Neural cell (in vitro differentiated cells): ENCODE results near the gene MAST4. TPM values are rescaled to one million over a fixed set of nuclear protein-coding genes. Genes with fewer than 3 reads are reported as not detected.

Source experiments
- H2AFZ ChIP-seq: fragments of 200-600, 300-800 bp; sonication (generic), shearing (Covaris generic); 2 replicates; pipeline ENCODE4 v1.6.0; 2014; ENCODE audit warnings: low read depth, mild to moderate bottlenecking, antibody characterized with exemption, low read length, moderate library complexity
- H3F3A ChIP-seq: fragments of 200-600 bp; shearing (Covaris generic); 2 replicates; pipeline ENCODE4 v1.6.1; 2016; ENCODE audit warnings: mild to moderate bottlenecking, moderate library complexity, mixed read lengths, antibody characterized with exemption, low read length; ENCODE audit not compliant: insufficient read depth, poor library complexity, severe bottlenecking
- H3K27ac ChIP-seq: fragments of 200-600, 300-800 bp; sonication (generic), shearing (Covaris generic); 2 replicates; pipeline ENCODE4 v1.5.1; 2014; ENCODE audit warnings: mild to moderate bottlenecking, low read length, moderate library complexity
- H3K27me3 ChIP-seq: fragments of 300-800, 200-600 bp; sonication (generic), shearing (Covaris generic); 2 replicates; pipeline ENCODE4 v1.6.0; 2014; ENCODE audit warnings: mild to moderate bottlenecking, low read depth, low read length, moderate library complexity; ENCODE audit not compliant: insufficient read depth
- H3K36me3 ChIP-seq: fragments of 300-800, 200-600 bp; sonication (generic), shearing (Covaris generic); 2 replicates; pipeline ENCODE4 v1.5.1; 2014; ENCODE audit warnings: mild to moderate bottlenecking, antibody characterized with exemption, low read length, moderate library complexity; ENCODE audit not compliant: insufficient read depth
- H3K4me2 ChIP-seq: fragments of 300-800, 200-600 bp; sonication (generic), shearing (Covaris generic); 2 replicates; pipeline ENCODE4 v1.6.0; 2014; ENCODE audit warnings: mild to moderate bottlenecking, low read length
- H3K4me3 ChIP-seq: fragments of 300-800, 200-600 bp; sonication (generic), shearing (Covaris generic); 2 replicates; pipeline ENCODE4 v1.5.1; 2014; ENCODE audit warnings: mild to moderate bottlenecking, low read length, moderate library complexity
- H3K79me2 ChIP-seq: fragments of 200-600 bp; shearing (Covaris generic); replicated peaks from 2 replicates; pipeline ENCODE4 v1.6.0; 2014; ENCODE audit warnings: mild to moderate bottlenecking, low read length, moderate library complexity; ENCODE audit not compliant: insufficient read depth
- H3K9ac ChIP-seq: fragments of 300-800, 200-600 bp; sonication (generic), shearing (Covaris generic); 2 replicates; pipeline ENCODE4 v1.6.1; 2016; ENCODE audit warnings: mild to moderate bottlenecking, low read length, mixed read lengths
- H3K9me2 ChIP-seq: fragments of 200-600 bp; shearing (Covaris generic); 2 replicates; pipeline ENCODE4 v1.6.1; 2016; ENCODE audit warnings: mild to moderate bottlenecking, low read length, mixed read lengths; ENCODE audit not compliant: insufficient read depth
- H3K9me3 ChIP-seq: fragments of 200-600, 300-800 bp; sonication (generic), shearing (Covaris generic); 2 replicates; pipeline ENCODE4 v1.6.1; 2016; ENCODE audit warnings: mild to moderate bottlenecking, mixed run types, low read length, moderate library complexity, mixed read lengths
- H4K20me1 ChIP-seq: fragments of 200-600 bp; shearing (Covaris generic); 2 replicates; pipeline ENCODE4 v1.6.1; 2016; ENCODE audit warnings: mild to moderate bottlenecking, mixed run types; ENCODE audit not compliant: insufficient read depth
- EP300 ChIP-seq: fragments of 450-650 bp; conservative IDR thresholded peaks from 2 replicates; pipeline ENCODE4 v1.6.1; 2014; ENCODE audit warnings: antibody characterized with exemption, mild to moderate bottlenecking, moderate library complexity; ENCODE audit not compliant: poor library complexity, severe bottlenecking
- EZH2 ChIP-seq: fragments of 200-600, 300-800 bp; shearing (Covaris generic), sonication (generic); IDR thresholded peaks from 2 replicates; pipeline ENCODE4 v1.6.1; 2014; ENCODE audit warnings: antibody characterized with exemption, low read length, borderline replicate concordance, mild to moderate bottlenecking; ENCODE audit not compliant: insufficient read depth, poor library complexity, severe bottlenecking
- MXI1 ChIP-seq: fragments of 450-650 bp; conservative IDR thresholded peaks from 2 replicates; pipeline ENCODE4 v1.6.1; 2014; ENCODE audit warnings: antibody characterized with exemption, mild to moderate bottlenecking; ENCODE audit not compliant: poor library complexity, severe bottlenecking
- POLR2AphosphoS5 ChIP-seq: IDR thresholded peaks from 2 replicates; pipeline ENCODE4 v1.6.1; 2012
- RAD21 ChIP-seq: fragments of 450-650 bp; conservative IDR thresholded peaks from 2 replicates; pipeline ENCODE4 v1.6.1; 2014; ENCODE audit warnings: antibody characterized with exemption, mild to moderate bottlenecking, moderate library complexity
- SMC3 ChIP-seq: fragments of 450-650 bp; conservative IDR thresholded peaks from 2 replicates; pipeline ENCODE4 v1.6.1; 2014; ENCODE audit warnings: antibody characterized with exemption, mild to moderate bottlenecking, moderate library complexity; ENCODE audit not compliant: poor library complexity
- TAF1 ChIP-seq: IDR thresholded peaks from 2 replicates; pipeline ENCODE4 v1.6.1; 2012; ENCODE audit warnings: low read depth
- polyA plus RNA-seq: library from polyadenylated mRNA; depleted of rRNA; stranded (reverse); fragments of >200 nt; gene quantifications from 2 replicates; pipeline ENCODE4 v1.2.3, GENCODE V29; 2014
- TF ChIP-seq, protein P1 (sequence below): IDR thresholded peaks from 2 replicates; pipeline ENCODE4 v1.6.1; 2012; ENCODE audit warnings: borderline replicate concordance
- TF ChIP-seq, protein P2 (sequence below): fragments of 450-650 bp; IDR thresholded peaks from 2 replicates; pipeline ENCODE4 v1.5.1; 2014; ENCODE audit warnings: antibody characterized with exemption, mild to moderate bottlenecking, moderate library complexity; ENCODE audit not compliant: poor library complexity, severe bottlenecking

The MAST4 gene
- polyA plus RNA-seq, 1 donor from 2014 or later, result 2.3 TPM

DNA sequence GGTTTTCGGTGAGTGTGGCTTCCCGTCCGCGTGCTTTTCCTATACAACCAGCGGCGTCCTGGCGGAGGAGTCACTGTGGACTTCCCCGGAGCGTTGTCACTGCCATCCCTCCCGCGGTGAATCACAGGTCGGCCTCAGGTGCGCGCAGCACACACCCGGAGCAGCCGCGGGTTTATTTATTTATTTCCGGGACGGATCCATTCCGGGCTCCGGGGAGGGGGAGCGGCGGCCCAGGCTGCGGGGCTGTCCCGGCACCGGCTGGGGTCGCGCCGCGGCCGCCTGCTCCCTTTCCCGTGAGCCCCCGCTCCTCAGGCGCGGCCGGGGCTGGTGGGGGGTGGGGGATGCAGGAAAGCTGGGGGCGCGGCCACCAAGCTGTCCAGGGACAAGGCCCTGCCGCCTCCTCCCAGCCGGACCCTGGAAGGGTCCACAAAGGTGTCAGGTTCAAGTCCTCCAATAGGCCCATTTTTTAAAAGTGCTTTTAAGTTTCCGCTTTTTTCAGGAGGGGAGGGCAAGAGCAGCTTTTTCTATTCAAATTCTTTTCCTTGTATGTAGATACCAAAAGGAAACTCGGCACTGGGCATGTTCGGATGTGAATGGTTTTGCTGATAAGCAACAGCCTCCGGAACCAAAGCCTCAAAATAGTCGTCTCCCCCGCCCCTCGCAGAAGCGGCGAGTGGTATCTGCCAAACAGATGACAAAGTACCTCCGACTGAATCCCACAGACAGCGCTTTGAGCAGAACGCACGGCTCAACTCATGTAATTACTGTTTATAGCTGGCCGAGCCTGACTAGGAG, 407.9 kb downstream of the MAST4 start:
- TF ChIP-seq POLR2AphosphoS5, result peak; percentile 27
- TF ChIP-seq RAD21, result peak; percentile 34
- TF ChIP-seq SMC3, result no peak
- TF ChIP-seq EP300, result no peak
- TF ChIP-seq TAF1, result no peak
- TF ChIP-seq EZH2, result no peak
- TF ChIP-seq, protein P1, sequence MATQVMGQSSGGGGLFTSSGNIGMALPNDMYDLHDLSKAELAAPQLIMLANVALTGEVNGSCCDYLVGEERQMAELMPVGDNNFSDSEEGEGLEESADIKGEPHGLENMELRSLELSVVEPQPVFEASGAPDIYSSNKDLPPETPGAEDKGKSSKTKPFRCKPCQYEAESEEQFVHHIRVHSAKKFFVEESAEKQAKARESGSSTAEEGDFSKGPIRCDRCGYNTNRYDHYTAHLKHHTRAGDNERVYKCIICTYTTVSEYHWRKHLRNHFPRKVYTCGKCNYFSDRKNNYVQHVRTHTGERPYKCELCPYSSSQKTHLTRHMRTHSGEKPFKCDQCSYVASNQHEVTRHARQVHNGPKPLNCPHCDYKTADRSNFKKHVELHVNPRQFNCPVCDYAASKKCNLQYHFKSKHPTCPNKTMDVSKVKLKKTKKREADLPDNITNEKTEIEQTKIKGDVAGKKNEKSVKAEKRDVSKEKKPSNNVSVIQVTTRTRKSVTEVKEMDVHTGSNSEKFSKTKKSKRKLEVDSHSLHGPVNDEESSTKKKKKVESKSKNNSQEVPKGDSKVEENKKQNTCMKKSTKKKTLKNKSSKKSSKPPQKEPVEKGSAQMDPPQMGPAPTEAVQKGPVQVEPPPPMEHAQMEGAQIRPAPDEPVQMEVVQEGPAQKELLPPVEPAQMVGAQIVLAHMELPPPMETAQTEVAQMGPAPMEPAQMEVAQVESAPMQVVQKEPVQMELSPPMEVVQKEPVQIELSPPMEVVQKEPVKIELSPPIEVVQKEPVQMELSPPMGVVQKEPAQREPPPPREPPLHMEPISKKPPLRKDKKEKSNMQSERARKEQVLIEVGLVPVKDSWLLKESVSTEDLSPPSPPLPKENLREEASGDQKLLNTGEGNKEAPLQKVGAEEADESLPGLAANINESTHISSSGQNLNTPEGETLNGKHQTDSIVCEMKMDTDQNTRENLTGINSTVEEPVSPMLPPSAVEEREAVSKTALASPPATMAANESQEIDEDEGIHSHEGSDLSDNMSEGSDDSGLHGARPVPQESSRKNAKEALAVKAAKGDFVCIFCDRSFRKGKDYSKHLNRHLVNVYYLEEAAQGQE, result no peak
- TF ChIP-seq, protein P2, sequence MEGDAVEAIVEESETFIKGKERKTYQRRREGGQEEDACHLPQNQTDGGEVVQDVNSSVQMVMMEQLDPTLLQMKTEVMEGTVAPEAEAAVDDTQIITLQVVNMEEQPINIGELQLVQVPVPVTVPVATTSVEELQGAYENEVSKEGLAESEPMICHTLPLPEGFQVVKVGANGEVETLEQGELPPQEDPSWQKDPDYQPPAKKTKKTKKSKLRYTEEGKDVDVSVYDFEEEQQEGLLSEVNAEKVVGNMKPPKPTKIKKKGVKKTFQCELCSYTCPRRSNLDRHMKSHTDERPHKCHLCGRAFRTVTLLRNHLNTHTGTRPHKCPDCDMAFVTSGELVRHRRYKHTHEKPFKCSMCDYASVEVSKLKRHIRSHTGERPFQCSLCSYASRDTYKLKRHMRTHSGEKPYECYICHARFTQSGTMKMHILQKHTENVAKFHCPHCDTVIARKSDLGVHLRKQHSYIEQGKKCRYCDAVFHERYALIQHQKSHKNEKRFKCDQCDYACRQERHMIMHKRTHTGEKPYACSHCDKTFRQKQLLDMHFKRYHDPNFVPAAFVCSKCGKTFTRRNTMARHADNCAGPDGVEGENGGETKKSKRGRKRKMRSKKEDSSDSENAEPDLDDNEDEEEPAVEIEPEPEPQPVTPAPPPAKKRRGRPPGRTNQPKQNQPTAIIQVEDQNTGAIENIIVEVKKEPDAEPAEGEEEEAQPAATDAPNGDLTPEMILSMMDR, result no peak
- no peak for TF ChIP-seq MXI1
- Histone ChIP-seq H3K4me2 (peak overlapping the region; percentile 61), H2AFZ (no peak overlapping the region), H3K27me3 (peaks cover 3% of the 10 kb centered on the region), H3K9ac (peak overlapping the region; percentile 64), H3K4me3 (peak overlapping the region; percentile 73), H4K20me1 (no peaks in the 10 kb centered on the region), H3K79me2 (no peaks in the 10 kb centered on the region), H3K27ac (no peak overlapping the region), H3F3A (no peaks in the 10 kb centered on the region), H3K9me3 (no peaks in the 10 kb centered on the region), H3K9me2 (no peaks in the 10 kb centered on the region), H3K36me3 (no peaks in the 10 kb centered on the region)

DNA sequence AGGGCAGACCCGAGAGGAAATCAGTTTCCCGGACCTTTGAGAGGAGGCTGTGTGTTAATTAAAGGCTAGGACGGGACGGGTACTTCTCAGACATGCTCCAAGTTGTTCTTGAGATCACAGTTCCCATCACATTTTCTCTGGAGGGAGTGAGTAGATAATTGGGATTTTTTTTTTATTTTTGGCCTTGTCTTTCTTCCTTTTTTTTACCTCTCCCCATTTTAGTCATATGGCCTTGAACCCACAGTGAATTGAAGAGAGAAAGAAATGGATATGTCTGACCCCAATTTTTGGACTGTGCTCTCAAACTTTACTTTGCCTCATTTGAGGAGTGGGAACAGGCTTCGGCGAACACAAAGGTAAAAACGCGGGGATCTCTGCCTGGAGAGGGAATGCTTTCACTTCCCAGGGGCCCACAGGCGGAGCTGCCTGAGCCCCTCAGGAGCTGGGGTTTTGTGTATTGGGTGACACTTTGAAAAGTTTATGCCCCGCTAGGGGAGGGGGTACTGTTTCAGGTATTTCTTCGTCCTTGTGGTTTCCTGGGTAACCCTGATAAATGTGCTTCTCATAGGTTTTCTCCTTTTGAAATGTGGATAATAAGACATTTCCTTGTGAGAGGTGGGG, 408.6 kb downstream of the MAST4 start:
- H3K79me2 ChIP-seq, result no peaks in the 10 kb centered on the region
- H3K36me3 ChIP-seq, result no peaks in the 10 kb centered on the region
- no peak overlapping the region for H2AFZ ChIP-seq
- H3K27ac ChIP-seq, result no peak overlapping the region
- H3K9ac ChIP-seq, result peak overlapping the region; percentile 64
- no peaks in the 10 kb centered on the region for H3K9me3 ChIP-seq
- TF ChIP-seq TAF1 (no peak), EP300 (no peak), MXI1 (no peak), POLR2AphosphoS5 (no peak), SMC3 (no peak), EZH2 (no peak), RAD21 (no peak)
- TF ChIP-seq, protein P1, result no peak
- TF ChIP-seq, protein P2, result no peak
- peak overlapping the region; percentile 73 for H3K4me3 ChIP-seq
- H3K9me2 ChIP-seq, result no peaks in the 10 kb centered on the region
- no peaks in the 10 kb centered on the region for H4K20me1 ChIP-seq
- peaks cover 3% of the 10 kb centered on the region for H3K27me3 ChIP-seq
- peak overlapping the region; percentile 61 for H3K4me2 ChIP-seq
- no peaks in the 10 kb centered on the region for H3F3A ChIP-seq
